ENCODE data around the gene LORICRIN. TPM values are rescaled to one million over a fixed set of nuclear protein-coding genes. Genes with fewer than 3 reads are reported as not detected.

LORICRIN gene
- polyA plus RNA-seq, 1 donor (not counting 4 experiments of a cell fraction or from before 2014, with no cell fraction given) = not detected

GRCh38 chr1:153242160-153242559, 17.3 kb upstream of the LORICRIN start:
- Histone ChIP-seq H2AFZ (ENCODE audit: control insufficient read depth, low read length) (no peak overlapping the region), H3K9ac (ENCODE audit: control insufficient read depth, extremely low read depth, insufficient read depth, low read length) (no peak overlapping the region), H3K9me3 (ENCODE audit: control insufficient read depth, low read depth, low read length) (no peaks in the 10 kb centered on the region), H3K36me3 (ENCODE audit: control insufficient read depth in 2 of 2, extremely low read depth in 1 of 2, insufficient read depth in 2 of 2, low read length in 2 of 2) (no peaks in the 10 kb centered on the region), H3K79me2 (ENCODE audit: control insufficient read depth, insufficient read depth, low read length) (no peaks in the 10 kb centered on the region), H3K4me1 (ENCODE audit: control insufficient read depth, extremely low read depth, insufficient read depth, low read length) (no peaks in the 10 kb centered on the region), H3K4me3 (ENCODE audit: control insufficient read depth in 2 of 3, extremely low read depth in 1 of 3, insufficient read depth in 2 of 3, low read depth in 1 of 3, low read length in 3 of 3) (no peak overlapping the region), H4K20me1 (ENCODE audit: control insufficient read depth, extremely low read depth, insufficient read depth, low read length) (no peaks in the 10 kb centered on the region), H3K4me2 (ENCODE audit: control insufficient read depth, extremely low read depth, insufficient read depth, low read depth, low read length) (no peak overlapping the region), H3K27me3 (ENCODE audit: control insufficient read depth, extremely low read depth, insufficient read depth, low read length) (peaks cover 5% of the 10 kb centered on the region), H3K9me1 (ENCODE audit: control insufficient read depth, extremely low read depth, insufficient read depth, low read length) (no peaks in the 10 kb centered on the region), H3K27ac (ENCODE audit: control insufficient read depth, insufficient read depth, low read length) (no peak overlapping the region)
- no peak for DNase-seq (ENCODE audit: low read depth, low spot score)
- FAIRE-seq = no peak
- dilution Hi-C loops (cut with MboI; ENCODE audit: extremely low pct_ligation_motif_present, low sequenced_read_pairs) = no loop called here
- TF ChIP-seq EZH2 (IDR thresholded peaks at IDR 0.05; ENCODE audit: low read length) (no peak), CTCF (optimal IDR thresholded peaks at IDR 0.05 in 1 of 3, IDR thresholded peaks at IDR 0.05 in 1 of 3, conservative IDR thresholded peaks at IDR 0.05 in 1 of 3; ENCODE audit: extremely low read depth in 1 of 3, insufficient read depth in 2 of 3, low read length in 3 of 3) (no peak)

- dilution Hi-C loops (cut with MboI; ENCODE audit: extremely low pct_ligation_motif_present, low sequenced_read_pairs) = no loop called here
- Histone ChIP-seq H3K9ac (ENCODE audit: control insufficient read depth, extremely low read depth, insufficient read depth, low read length) (no peak overlapping the region), H3K9me1 (ENCODE audit: control insufficient read depth, extremely low read depth, insufficient read depth, low read length) (no peaks in the 10 kb centered on the region), H3K4me1 (ENCODE audit: control insufficient read depth, extremely low read depth, insufficient read depth, low read length) (no peaks in the 10 kb centered on the region), H3K9me3 (ENCODE audit: control insufficient read depth, low read depth, low read length) (no peaks in the 10 kb centered on the region), H4K20me1 (ENCODE audit: control insufficient read depth, extremely low read depth, insufficient read depth, low read length) (no peaks in the 10 kb centered on the region), H3K36me3 (ENCODE audit: control insufficient read depth in 2 of 2, extremely low read depth in 1 of 2, insufficient read depth in 2 of 2, low read length in 2 of 2) (no peaks in the 10 kb centered on the region), H3K4me3 (ENCODE audit: control insufficient read depth in 2 of 3, extremely low read depth in 1 of 3, insufficient read depth in 2 of 3, low read depth in 1 of 3, low read length in 3 of 3) (no peak overlapping the region), H3K27me3 (ENCODE audit: control insufficient read depth, extremely low read depth, insufficient read depth, low read length) (peaks cover 4% of the 10 kb centered on the region), H3K27ac (ENCODE audit: control insufficient read depth, insufficient read depth, low read length) (no peak overlapping the region), H3K79me2 (ENCODE audit: control insufficient read depth, insufficient read depth, low read length) (no peaks in the 10 kb centered on the region), H2AFZ (ENCODE audit: control insufficient read depth, low read length) (no peak overlapping the region), H3K4me2 (ENCODE audit: control insufficient read depth, extremely low read depth, insufficient read depth, low read depth, low read length) (no peak overlapping the region)
- FAIRE-seq (no peak), DNase-seq (ENCODE audit: low read depth, low spot score) (no peak)
- TF ChIP-seq EZH2 (IDR thresholded peaks at IDR 0.05; ENCODE audit: low read length) (no peak), CTCF (optimal IDR thresholded peaks at IDR 0.05 in 1 of 3, IDR thresholded peaks at IDR 0.05 in 1 of 3, conservative IDR thresholded peaks at IDR 0.05 in 1 of 3; ENCODE audit: extremely low read depth in 1 of 3, insufficient read depth in 2 of 3, low read length in 3 of 3) (no peak)
These were observed 14.0 kb upstream of the LORICRIN start for GRCh38 chr1:153245466-153245865.
